K562 (cell line): ENCODE data around the gene GPX6. TPM values are rescaled to one million over a fixed set of nuclear protein-coding genes. Genes with fewer than 3 reads are reported as not detected.
A peak's percentile ranks its signal among the peaks of the same experiment; 100 is the strongest.

ENCODE experiments used
- BMI1 ChIP-seq: fragments of 150-350 bp; IDR thresholded peaks from 2 replicates; pipeline ENCODE4 v1.6.1; 2014; ENCODE audit warnings: low read length
- DACH1 ChIP-seq: fragments of 450-650 bp; IDR thresholded peaks from 2 replicates; pipeline ENCODE4 v1.6.1; 2018; ENCODE audit not compliant: partially characterized antibody
- HLTF ChIP-seq: fragments of 450-650 bp; IDR thresholded peaks from 2 replicates; pipeline ENCODE4 v1.6.1; 2016
- JUNB ChIP-seq: fragments of 450-650 bp; formaldehyde crosslinking; conservative IDR thresholded peaks from 2 replicates; pipeline ENCODE4 v1.4.0; 2020; ENCODE audit warnings: mild to moderate bottlenecking
- KHSRP ChIP-seq: fragments of 450-650 bp; IDR thresholded peaks from 2 replicates; pipeline ENCODE4 v1.6.1; 2017
- MAZ ChIP-seq, 2 experiments: fragments of 450-650 bp in 1 of 2; sonication (generic) in 1 of 2; formaldehyde crosslinking; IDR thresholded peaks in 1 of 2; conservative IDR thresholded peaks in 1 of 2; 2 replicates each; pipeline versions ENCODE4 v1.4.0 to v1.5.0; 2020; ENCODE audit warnings: mild to moderate bottlenecking in 1 of 2, missing genetic modification reagents in 1 of 2
- NFE2 ChIP-seq: IDR thresholded peaks from 2 replicates; pipeline ENCODE4 v1.6.1; 2014; ENCODE audit warnings: antibody characterized with exemption, low read depth
- NR4A1 ChIP-seq, 2 experiments: fragments of 250-450 bp in 1 of 2; fragments of 450-650 bp in 1 of 2; sonication (Bioruptor Pico) in 1 of 2; IDR thresholded peaks; 2 replicates each; pipeline versions ENCODE4 v1.4.0 to v1.6.1; 2016 to 2020; ENCODE audit warnings: mild to moderate bottlenecking in 2 of 2, missing compliant biosample characterization in 1 of 2, missing genetic modification characterization in 1 of 2, moderate library complexity in 1 of 2
- RBM25 ChIP-seq: fragments of 200-400 bp; formaldehyde crosslinking; IDR thresholded peaks from 2 replicates; pipeline ENCODE4 v1.6.1; 2018; ENCODE audit warnings: low read length, low read depth, moderate library complexity; ENCODE audit not compliant: severe bottlenecking
- RNF2 ChIP-seq: sonication (generic); IDR thresholded peaks from 2 replicates; pipeline ENCODE4 v1.6.1; 2016
- SMAD4 ChIP-seq: fragments of 250-450 bp; sonication (Bioruptor Pico); conservative IDR thresholded peaks from 2 replicates; pipeline ENCODE4 v1.8.0; 2021; ENCODE audit warnings: inconsistent platforms, mild to moderate bottlenecking, moderate library complexity
- SRF ChIP-seq, 2 experiments: fragments of 250-450, 450-650 bp in 1 of 2; sonication (Bioruptor Pico) in 1 of 2; sonication (generic) in 1 of 2; formaldehyde crosslinking; IDR thresholded peaks; 2 replicates each; pipeline versions ENCODE4 v1.5.0 to v1.5.1; 2020 to 2022; ENCODE audit warnings: mild to moderate bottlenecking in 1 of 2, missing genetic modification reagents in 1 of 2
- TAL1 ChIP-seq: fragments of 450-650 bp; IDR thresholded peaks from 2 replicates; pipeline ENCODE4 v1.6.1; 2016; ENCODE audit warnings: mild to moderate bottlenecking
- TBL1XR1 ChIP-seq, 2 experiments: IDR thresholded peaks; 2 replicates each; pipeline ENCODE4 v1.6.1; 2012; ENCODE audit warnings: improper control_type of control experiment in 2 of 2, low read length in 2 of 2, mild to moderate bottlenecking in 1 of 2
- TEAD4 ChIP-seq, 2 experiments: sonication (generic) in 1 of 2; formaldehyde crosslinking in 1 of 2; IDR thresholded peaks; 2 replicates each; pipeline versions ENCODE4 v1.6.1 to v1.8.0; 2012 to 2022; ENCODE audit warnings: borderline replicate concordance in 1 of 2, inconsistent platforms in 1 of 2, low read length in 1 of 2, mild to moderate bottlenecking in 1 of 2, missing genetic modification reagents in 1 of 2
- ZC3H11A ChIP-seq: IDR thresholded peaks from 2 replicates; pipeline ENCODE4 v1.6.1; 2012; ENCODE audit warnings: low read depth, low read length, improper control_type of control experiment
- ZFP30 ChIP-seq: fragments of 250-450 bp; sonication (Bioruptor Pico); IDR thresholded peaks from 2 replicates; pipeline ENCODE4 v1.8.0; 2022; ENCODE audit warnings: moderate library complexity, mild to moderate bottlenecking, inconsistent platforms, borderline replicate concordance
- ZNF184 ChIP-seq: sonication (generic); formaldehyde crosslinking; IDR thresholded peaks from 2 replicates; pipeline ENCODE4 v1.5.0; 2020; ENCODE audit warnings: missing genetic modification reagents
- polyA plus RNA-seq, 8 experiments: library from polyadenylated mRNA; depleted of rRNA in 4 of 8; stranded (reverse) in 5 of 8; unstranded in 3 of 8; fragments of >200 nt; fragmentation: Nextera tagmentation in 2 of 8; fragmentation: Illumina TruSeq in 1 of 8; extraction: Ambion mirVana in 2 of 8; extraction: Trizol in 1 of 8; gene quantifications; 2 replicates each; pipeline versions ENCODE4 v1.2.1 to v1.2.3, GENCODE V29; 2011 to 2014; ENCODE audit warnings: inconsistent platforms in 1 of 8, missing spikeins in 1 of 8
- total RNA-seq, 7 experiments: library from RNA; depleted of rRNA in 6 of 7; stranded (reverse); fragments of >200 nt in 6 of 7; fragmentation: Illumina TruSeq in 2 of 7; extraction: Trizol in 2 of 7; gene quantifications; 2 replicates each; pipeline versions ENCODE4 v1.2.1 to v1.2.3, GENCODE V29; 2011 to 2021; ENCODE audit warnings: low replicate concordance in 1 of 7
- TF ChIP-seq, protein P1 (sequence below): fragments of 250-450 bp; sonication (Bioruptor Pico); IDR thresholded peaks from 2 replicates; pipeline ENCODE4 v1.4.0; 2020
- TF ChIP-seq, protein P2 (sequence below): fragments of 450-650 bp; conservative IDR thresholded peaks from 2 replicates; pipeline ENCODE4 v1.6.1; 2016; ENCODE audit warnings: missing genetic modification characterization, low read depth, mild to moderate bottlenecking, control low read depth, missing compliant biosample characterization
- TF ChIP-seq, protein P3 (sequence below): IDR thresholded peaks from 3 replicates; pipeline ENCODE4 v1.6.1; 2011; ENCODE audit warnings: borderline replicate concordance, mild to moderate bottlenecking, moderate library complexity; ENCODE audit not compliant: insufficient read length; ENCODE audit errors: extremely low read depth
- TF ChIP-seq, protein P4 (sequence below): fragments of 250-450 bp; sonication (Bioruptor Pico); IDR thresholded peaks from 2 replicates; pipeline ENCODE4 v1.5.0; 2021; ENCODE audit warnings: mild to moderate bottlenecking, borderline replicate concordance

GPX6 gene
- total and polyA plus RNA-seq, 9 of the 15 experiments (the other 6 are each of a cell fraction or from before 2014, with no cell fraction given), result not detected

DNA sequence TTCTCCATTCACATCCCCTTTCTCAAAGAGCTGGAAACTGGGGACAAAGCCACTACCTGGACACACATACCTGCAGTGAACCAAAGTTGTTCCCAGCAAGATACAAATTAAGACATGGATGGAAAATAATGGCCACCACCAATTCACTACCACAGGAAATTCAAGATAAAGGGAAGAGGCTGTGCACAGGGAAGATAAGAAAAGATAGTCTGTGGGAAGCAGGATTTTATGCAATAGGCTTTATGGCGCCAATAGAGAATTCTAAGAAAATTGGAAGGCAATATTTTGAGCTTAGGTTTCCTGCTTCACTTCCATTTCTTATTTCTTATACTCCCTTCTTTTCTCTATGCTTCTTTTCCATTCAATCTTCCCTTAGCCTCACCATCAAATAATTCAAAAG lies 9.9 kb downstream of the GPX6 start (continued):
- TF ChIP-seq, protein P1, sequence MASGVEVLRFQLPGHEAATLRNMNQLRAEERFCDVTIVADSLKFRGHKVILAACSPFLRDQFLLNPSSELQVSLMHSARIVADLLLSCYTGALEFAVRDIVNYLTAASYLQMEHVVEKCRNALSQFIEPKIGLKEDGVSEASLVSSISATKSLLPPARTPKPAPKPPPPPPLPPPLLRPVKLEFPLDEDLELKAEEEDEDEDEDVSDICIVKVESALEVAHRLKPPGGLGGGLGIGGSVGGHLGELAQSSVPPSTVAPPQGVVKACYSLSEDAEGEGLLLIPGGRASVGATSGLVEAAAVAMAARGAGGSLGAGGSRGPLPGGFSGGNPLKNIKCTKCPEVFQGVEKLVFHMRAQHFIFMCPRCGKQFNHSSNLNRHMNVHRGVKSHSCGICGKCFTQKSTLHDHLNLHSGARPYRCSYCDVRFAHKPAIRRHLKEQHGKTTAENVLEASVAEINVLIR, result no peak
- TF ChIP-seq, protein P2, sequence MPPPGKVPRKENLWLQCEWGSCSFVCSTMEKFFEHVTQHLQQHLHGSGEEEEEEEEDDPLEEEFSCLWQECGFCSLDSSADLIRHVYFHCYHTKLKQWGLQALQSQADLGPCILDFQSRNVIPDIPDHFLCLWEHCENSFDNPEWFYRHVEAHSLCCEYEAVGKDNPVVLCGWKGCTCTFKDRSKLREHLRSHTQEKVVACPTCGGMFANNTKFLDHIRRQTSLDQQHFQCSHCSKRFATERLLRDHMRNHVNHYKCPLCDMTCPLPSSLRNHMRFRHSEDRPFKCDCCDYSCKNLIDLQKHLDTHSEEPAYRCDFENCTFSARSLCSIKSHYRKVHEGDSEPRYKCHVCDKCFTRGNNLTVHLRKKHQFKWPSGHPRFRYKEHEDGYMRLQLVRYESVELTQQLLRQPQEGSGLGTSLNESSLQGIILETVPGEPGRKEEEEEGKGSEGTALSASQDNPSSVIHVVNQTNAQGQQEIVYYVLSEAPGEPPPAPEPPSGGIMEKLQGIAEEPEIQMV (tag), result no peak
- TF ChIP-seq RNF2 (no peak), KHSRP (no peak), NFE2 (no peak), TBL1XR1 (IDR thresholded peaks at IDR 0.05; ENCODE audit: low read length in 2 of 2) (peak in 1 of 2 experiments; percentile 53; a peak in 1 of 4 replicates), JUNB (CRISPR knock-in tag) (no peak), DACH1 (no peak), ZNF184 (CRISPR knock-in tag) (no peak), SRF (CRISPR knock-in tag; IDR thresholded peaks at IDR 0.05) (no peak), NR4A1 (CRISPR knock-in tag; IDR thresholded peaks at IDR 0.05) (no peak), NR4A1 (tag; IDR thresholded peaks at IDR 0.05) (no peak), SMAD4 (CRISPR knock-in tag) (peak; percentile 34), BMI1 (no peak), TEAD4 (IDR thresholded peaks at IDR 0.05; ENCODE audit: low read length) (peak; percentile 78; the same call in 1 of the 2 replicates), TEAD4 (CRISPR knock-in tag; IDR thresholded peaks at IDR 0.05; ENCODE audit: borderline replicate concordance) (no peak), HLTF (no peak), ZFP30 (CRISPR knock-in tag) (no peak), MAZ (CRISPR knock-in tag; conservative IDR thresholded peaks at IDR 0.05 in 1 of 2, IDR thresholded peaks at IDR 0.05 in 1 of 2) (no peak), RBM25 (no peak), ZC3H11A (no peak), TAL1 (peak; percentile 76)
- TF ChIP-seq, protein P3, sequence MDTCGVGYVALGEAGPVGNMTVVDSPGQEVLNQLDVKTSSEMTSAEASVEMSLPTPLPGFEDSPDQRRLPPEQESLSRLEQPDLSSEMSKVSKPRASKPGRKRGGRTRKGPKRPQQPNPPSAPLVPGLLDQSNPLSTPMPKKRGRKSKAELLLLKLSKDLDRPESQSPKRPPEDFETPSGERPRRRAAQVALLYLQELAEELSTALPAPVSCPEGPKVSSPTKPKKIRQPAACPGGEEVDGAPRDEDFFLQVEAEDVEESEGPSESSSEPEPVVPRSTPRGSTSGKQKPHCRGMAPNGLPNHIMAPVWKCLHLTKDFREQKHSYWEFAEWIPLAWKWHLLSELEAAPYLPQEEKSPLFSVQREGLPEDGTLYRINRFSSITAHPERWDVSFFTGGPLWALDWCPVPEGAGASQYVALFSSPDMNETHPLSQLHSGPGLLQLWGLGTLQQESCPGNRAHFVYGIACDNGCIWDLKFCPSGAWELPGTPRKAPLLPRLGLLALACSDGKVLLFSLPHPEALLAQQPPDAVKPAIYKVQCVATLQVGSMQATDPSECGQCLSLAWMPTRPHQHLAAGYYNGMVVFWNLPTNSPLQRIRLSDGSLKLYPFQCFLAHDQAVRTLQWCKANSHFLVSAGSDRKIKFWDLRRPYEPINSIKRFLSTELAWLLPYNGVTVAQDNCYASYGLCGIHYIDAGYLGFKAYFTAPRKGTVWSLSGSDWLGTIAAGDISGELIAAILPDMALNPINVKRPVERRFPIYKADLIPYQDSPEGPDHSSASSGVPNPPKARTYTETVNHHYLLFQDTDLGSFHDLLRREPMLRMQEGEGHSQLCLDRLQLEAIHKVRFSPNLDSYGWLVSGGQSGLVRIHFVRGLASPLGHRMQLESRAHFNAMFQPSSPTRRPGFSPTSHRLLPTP, result no peak
- TF ChIP-seq, protein P4, sequence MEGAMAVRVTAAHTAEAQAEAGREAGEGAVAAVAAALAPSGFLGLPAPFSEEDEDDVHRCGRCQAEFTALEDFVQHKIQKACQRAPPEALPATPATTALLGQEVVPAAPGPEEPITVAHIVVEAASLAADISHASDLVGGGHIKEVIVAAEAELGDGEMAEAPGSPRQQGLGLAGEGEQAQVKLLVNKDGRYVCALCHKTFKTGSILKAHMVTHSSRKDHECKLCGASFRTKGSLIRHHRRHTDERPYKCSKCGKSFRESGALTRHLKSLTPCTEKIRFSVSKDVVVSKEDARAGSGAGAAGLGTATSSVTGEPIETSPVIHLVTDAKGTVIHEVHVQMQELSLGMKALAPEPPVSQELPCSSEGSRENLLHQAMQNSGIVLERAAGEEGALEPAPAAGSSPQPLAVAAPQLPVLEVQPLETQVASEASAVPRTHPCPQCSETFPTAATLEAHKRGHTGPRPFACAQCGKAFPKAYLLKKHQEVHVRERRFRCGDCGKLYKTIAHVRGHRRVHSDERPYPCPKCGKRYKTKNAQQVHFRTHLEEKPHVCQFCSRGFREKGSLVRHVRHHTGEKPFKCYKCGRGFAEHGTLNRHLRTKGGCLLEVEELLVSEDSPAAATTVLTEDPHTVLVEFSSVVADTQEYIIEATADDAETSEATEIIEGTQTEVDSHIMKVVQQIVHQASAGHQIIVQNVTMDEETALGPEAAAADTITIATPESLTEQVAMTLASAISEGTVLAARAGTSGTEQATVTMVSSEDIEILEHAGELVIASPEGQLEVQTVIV, result no peak
